EL (cell line): ENCODE measurements around the gene RNFT2.

Source experiments
- DNase-seq: peaks from one replicate; pipeline ENCODE4 v3.0.0-alpha.2; 2016

Gene RNFT2

DNA sequence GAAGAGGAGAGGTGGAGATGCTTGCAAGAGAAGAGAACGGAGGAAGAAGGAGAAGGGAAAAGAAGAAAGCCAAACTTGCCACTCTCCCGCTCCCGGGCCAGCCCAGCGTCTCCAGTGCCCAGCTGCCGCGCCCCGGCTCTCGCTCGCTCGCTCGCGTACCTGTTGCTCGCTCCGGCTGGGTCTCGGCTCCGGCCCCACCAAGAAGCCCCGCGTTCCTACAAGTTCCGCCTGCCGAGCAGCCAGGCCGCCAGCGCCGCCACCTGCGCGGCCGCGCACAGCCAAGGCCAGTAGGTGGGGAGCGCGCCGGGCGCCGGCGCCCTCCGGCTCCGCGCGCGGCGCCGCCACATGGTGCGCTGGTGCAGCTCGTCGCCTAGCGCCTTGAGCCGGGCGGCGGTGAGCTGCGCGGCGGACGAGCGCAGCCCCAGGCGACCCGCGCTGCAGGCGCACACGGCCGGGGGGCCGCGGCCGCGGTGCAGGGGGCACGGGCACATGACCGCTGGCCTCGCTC, 142.8 kb downstream of the RNFT2 start:
- peak; percentile 56 for DNase-seq

DNA sequence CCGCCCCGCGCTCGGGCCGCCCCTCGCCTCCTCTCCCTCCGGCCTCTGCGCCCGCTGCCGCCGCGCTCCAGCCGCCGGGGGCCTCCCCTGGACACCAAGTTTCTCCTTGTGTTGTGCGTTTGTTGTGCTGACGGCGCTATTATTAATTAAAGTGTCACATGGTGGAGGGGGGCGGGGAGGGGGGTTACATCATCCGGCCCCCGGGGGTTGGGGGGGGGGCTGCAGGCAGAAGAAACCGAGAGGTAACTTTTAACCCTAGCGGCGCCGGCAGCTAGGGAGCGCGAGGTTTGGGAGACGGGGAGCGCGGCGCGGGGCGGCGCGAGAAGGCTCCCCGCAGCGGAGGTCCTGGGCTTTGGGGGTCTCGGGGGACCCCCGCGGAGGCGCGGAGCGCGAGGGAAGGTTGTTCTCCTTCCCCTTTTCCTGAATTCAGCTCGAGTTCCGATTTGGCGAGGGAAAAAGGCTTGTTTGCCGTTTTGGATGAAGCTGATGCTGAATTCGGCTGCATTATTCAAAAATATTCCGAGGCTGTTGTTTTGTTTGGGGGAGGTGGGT, 143.3 kb downstream of the RNFT2 start, which contains the start of gene HRK:
HRK (minus strand) TSS at position 117 of the 552 bp plus-strand sequence. CDS start 134 bp downstream, outside the sequence.
- no peak for DNase-seq

DNA sequence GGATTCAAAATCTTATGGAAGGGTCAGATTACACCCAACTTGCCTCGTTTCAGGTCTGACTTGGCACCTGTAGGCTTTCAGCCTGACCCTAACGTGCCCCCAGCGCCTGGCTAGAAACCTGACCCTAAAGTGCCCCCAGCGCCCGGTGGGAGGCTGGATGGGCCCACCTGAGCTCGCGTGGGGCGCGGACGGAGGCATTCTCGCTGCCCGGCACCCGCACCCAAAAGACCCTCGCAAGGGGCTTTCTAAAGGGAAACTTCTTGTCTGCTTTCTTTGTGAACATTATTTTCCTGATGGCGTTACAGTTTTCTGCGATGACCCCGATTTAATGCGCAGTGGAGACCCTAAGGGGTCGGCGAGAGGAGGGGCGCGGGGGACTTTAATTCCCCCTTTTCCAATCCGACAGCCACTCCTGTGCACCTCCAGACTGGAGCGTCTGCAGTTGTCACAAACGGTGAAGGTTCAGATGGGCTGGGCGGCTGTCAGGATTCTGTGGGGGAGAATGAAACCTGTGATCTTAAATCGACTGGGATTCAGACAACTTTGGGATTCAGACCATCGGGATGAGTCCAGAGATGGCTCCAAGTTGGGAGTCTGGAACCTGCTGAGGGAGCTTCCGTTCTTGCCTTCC, 143.9 kb downstream of the RNFT2 start:
- DNase-seq = peak; percentile 8

DNA sequence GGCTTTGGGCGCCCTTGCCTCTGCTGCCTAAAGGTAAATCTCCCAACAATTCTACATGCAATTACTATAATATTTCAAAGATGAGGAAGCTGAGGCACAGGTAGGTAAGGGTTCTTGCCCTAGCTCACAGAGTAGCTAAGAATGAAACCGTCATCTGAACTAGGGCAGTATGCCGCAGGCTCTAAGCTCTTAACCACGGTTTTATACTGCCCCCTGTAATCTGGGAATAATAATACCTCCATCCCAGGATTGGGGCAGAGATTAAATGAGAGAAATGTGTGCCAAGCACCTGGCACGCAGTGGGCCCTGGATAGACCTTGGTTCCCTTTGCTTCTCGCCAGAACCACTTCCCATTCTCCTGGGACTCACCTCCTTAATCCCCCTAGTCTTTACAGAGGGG, 144.6 kb downstream of the RNFT2 start:
- DNase-seq = peak; percentile 59

DNA sequence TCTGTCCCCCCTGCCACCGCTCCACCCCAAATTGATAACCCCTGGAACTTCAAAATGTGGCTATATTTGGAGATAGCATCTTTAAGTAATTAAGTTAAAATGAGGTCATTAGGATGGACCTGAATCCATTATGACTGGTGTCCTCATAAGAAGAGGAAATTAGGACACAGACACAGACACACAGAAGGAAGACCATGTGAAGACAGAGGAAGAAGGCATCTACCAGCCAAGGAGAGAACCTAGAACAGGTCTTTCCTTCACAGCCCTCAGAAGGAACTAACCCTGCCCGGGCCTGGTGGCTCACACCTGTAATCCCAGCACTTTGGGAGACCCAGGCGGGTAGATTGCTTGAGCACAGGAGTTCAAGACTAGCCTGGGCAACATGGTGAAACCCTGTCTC, 146.8 kb downstream of the RNFT2 start:
- no peak for DNase-seq

DNA sequence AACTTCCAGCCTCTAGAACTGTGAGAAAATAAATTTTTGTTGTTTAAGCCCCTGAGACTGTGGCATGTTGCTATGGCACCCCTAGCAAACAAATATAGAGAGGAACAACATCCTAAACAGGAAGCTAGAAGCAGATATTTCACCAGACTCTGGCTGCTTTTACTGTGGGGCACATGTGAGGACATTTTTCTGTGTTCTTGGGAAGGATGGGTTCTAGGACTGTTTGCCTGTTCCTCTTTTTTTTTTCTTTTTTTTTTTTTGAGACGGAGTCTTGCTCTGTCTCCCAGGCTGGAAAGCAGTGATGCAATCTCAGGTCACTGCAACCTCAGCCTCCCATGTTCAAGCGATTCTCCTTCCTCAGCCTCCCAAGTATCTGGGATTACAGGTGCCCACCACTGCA, 147.4 kb downstream of the RNFT2 start:
- no peak for DNase-seq

DNA sequence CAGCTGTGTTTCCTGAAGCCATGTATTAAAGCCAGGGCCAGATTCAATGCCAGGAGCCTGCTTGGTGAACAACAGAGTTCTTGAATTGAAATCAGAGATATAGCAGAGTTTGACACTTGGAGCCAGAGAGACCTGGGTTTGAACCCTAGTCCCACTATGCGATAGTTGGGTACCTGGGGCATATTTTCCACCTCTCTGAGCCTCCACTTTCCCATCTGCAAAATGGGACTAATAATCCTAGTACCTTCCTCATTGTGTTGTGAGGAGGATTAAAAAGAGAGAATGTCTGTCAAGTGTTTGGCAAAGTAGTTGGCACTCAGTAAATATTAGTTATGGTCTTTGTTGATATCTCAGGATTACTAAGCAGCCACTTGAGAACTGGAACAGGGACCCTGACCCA, 149.1 kb downstream of the RNFT2 start:
- no peak for DNase-seq

DNA sequence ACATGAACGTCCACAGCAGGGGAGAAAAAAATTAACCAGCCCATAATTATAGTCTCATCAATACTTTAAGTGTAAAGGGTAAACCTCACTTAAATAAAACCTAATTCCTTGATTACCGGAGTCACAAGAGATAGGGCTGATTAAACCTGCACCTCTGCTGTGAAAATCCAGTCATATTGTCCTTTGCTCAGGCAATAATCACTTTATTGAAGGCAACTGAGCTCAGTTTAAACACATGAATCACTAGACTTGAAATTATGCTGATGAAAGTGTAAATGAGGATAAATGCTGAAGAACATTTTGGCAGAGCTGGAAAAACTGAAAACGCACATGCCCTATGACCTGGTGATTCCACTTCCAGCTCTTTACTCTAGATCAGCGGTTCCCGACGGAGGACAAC, 149.8 kb downstream of the RNFT2 start:
- no peak for DNase-seq

DNA sequence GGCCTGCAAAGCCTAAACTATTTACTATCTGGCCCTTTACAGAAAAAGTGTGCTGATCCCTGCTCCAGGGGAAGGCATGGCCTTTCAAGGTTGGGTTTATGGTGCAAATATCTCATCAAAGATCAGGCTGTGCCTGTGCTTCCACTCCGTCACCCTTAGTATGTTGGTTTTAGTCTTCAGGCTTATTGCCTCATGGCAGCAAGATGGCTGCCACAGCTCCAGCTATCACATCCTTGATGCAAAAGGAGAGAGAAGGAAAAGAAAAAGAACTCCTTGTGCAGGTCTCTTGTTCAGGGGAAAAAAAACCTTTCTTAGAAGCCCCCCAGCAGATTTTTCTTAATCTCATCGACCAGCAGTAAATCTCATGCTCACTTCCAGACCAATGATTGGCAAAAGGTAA, 152.2 kb downstream of the RNFT2 start:
- DNase-seq = no peak

DNA sequence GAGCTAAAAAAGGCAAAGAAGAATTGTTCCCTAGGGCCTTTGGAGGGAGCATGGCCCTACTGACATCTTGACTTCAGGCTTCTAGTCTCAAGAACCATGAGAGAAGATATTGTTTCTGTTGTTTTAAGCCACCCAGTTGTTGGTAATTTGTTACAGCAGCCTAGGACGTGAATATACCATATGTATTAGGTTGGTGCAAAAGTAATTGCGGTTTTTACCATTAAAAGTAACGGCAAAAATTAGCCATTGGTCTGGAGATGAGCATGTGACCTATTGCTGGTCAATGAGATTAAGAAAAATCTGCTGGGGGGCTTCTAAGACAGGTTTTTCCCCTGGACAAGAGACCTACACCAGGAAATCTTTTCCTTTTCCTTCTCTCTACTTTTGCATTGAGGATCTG, 152.9 kb downstream of the RNFT2 start:
- DNase-seq = no peak

DNA sequence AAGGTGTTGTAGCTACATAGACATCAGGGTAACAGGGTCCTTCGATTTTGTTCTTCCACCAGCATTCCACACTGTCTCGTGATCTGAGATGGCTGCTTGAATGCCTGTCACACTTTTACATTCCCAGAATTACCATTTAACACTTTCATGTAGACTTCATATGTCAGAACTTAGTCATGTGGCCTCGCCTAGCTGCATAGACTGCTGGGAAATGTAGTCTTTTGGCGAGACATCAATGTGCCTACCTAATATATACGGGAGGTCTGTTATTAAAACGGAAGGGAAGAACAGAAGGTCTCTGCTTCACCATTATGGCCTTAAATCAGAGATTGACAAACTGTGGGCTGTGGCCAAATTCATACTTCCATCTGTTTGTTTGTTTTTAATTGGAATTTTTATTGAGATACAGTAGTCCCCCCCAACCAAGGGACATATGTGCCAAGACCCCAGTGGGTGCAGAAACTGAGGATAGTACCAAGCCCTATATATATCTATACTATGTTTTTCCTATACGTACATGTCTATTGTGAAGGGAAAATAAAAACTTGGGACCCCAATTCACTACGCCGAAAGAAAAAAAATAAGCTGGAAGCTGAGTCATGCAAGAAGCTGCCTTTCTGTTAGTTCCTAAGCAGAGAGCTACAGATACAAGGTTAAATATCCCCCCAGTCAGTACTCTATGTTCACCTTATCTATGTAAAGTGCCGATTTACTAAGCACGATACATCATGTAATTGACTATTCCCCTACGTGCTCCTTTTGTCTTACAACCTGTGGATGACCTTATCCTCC, 154.4 kb downstream of the RNFT2 start:
- peak; percentile 11 for DNase-seq

DNA sequence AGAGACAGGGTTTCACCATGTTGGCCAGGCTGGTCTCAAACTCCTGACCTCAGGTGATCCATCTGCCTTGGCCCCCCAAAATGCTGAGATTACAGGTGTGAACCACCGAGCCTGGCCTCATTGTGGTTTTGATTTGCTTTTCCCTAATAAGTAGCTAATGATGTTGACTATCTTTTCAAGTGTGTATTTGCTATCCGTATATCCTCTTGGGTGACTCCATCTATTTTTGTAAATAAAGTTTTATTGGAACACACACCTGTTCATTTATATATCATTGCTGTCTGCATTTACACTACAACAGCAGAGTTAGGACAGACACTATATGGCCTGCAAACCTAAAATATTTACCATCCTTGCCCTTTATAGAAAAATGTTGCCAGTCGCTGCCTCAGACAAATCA, 156.8 kb downstream of the RNFT2 start:
- DNase-seq = no peak

DNA sequence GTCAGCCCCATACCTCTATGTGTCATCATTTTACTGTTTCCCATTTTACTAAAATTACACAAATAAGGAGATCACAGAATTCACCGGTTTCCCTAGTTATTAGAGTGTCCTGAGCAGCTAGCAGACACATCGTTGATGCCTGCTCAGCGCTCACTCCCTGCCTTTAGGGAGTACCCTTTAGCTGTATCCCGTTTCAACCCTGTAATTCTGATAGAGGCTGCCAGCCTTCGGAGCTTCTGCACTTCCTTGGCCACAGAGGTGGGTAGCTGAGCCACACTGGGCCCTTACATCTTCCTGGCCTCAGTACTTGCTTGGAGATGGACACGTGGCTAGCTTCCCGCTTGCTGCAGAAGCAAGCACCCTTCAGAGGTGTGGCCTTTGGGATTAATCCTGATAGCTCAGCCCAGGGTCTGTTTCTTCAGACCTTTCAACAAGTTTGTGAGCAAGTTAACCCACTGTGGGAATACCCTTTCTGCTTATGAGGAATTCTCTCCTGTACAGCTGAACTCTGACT, 158.4 kb downstream of the RNFT2 start:
- DNase-seq = no peak

DNA sequence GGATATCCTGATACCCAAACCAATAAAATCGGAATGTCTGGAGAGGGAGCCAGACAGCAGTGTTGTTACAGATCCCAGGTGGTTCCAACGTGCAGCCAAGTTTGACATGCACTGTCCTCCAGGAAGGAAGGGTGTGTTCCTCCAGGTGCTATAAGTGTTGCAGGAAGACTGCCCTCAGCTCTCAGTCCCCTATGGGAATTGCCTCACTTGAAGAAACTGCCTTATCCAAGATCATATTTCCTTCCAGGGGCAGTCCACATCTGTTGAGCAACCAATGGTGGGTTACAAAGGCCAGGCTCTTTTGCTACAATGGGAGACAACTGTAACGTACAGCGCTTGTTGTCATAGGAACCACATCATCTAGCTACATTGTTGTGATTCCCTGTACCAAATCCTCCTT, 159.4 kb downstream of the RNFT2 start:
- DNase-seq = no peak

DNA sequence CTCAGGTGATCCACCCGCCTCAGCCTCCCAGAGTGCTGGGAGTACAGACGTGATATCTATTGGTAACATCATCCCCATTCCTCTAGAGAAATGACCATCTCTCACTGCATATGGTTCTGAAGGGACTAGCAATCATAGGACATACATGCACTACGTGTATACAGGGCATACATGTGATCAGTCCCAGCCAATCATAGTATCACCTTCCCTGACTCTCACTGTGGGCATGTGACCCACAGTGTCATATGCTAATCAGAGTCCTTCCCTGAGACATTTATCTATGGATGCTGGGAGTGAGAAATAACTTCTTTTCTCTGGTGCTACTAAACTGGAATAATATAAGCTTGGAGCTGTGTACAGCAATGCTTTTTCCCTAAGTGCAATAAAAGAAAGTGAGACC, 160.6 kb downstream of the RNFT2 start:
- no peak for DNase-seq

DNA sequence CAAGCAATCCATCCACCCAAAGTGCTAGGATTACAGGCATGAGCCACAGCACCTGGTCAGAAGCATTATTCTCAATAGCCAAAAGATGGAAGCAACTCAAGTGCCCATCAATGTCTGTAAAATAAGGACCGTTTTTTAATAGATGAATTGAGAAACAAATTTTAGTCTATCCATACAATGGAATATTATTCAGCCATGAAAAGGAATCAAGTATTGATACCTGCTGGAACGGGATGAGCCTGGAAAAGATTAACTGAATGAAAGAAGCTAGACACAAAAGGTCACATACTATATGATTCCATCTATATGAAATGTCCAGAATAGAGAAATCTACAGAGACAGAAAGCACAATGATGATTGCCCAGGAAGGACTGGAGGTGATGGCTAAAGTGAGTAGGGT, 163.5 kb downstream of the RNFT2 start:
- DNase-seq = no peak
